ENCODE data around the gene DPP3.

DPP3 gene

GRCh38 chr11:66489636-66490035 is 9.4 kb downstream of the DPP3 start:
- 88% methylated on average over 7 of the region's 7 CpGs for WGBS
- Histone ChIP-seq H3K4me1 (ENCODE audit: insufficient read depth, low read length) (peaks cover 4% of the 10 kb centered on the region; the same call in 1 of the 2 replicates), H3K27ac (ENCODE audit: low read depth, low read length) (no peak overlapping the region), H3K27me3 (ENCODE audit: insufficient read depth, low read length) (no peaks in the 10 kb centered on the region), H3K9me3 (ENCODE audit: insufficient read depth, low read depth, low read length) (no peaks in the 10 kb centered on the region), H3K4me3 (ENCODE audit: low read length) (no peak overlapping the region), H3K36me3 (ENCODE audit: insufficient read depth, low read length) (peaks cover 67% of the 10 kb centered on the region), H3K9ac (ENCODE audit: low read depth, low read length) (no peak overlapping the region)

- no peak overlapping the region for H3K4me3 ChIP-seq (ENCODE audit: low read length)
- H3K36me3 ChIP-seq (ENCODE audit: insufficient read depth, low read length), result peaks cover 62% of the 10 kb centered on the region
- H3K9me3 ChIP-seq (ENCODE audit: insufficient read depth, low read depth, low read length), result no peaks in the 10 kb centered on the region
- no peak overlapping the region for H3K27ac ChIP-seq (ENCODE audit: low read depth, low read length)
- peak overlapping the region; percentile 19; the same call in 1 of the 2 replicates for H3K9ac ChIP-seq (ENCODE audit: low read depth, low read length)
- peaks cover 4% of the 10 kb centered on the region; the same call in 1 of the 2 replicates for H3K4me1 ChIP-seq (ENCODE audit: insufficient read depth, low read length)
- H3K27me3 ChIP-seq (ENCODE audit: insufficient read depth, low read length), result no peaks in the 10 kb centered on the region
- WGBS, result 78% methylated on average over 19 of the region's 20 CpGs
These were observed 11.2 kb downstream of the DPP3 start for GRCh38 chr11:66491315-66491935.

GRCh38 chr11:66492161-66492865 is 12.1 kb downstream of the DPP3 start:
- Histone ChIP-seq H3K9me3 (ENCODE audit: insufficient read depth, low read depth, low read length) (no peaks in the 10 kb centered on the region), H3K36me3 (ENCODE audit: insufficient read depth, low read length) (peaks cover 62% of the 10 kb centered on the region), H3K4me3 (ENCODE audit: low read length) (no peak overlapping the region), H3K9ac (ENCODE audit: low read depth, low read length) (no peak overlapping the region), H3K27me3 (ENCODE audit: insufficient read depth, low read length) (no peaks in the 10 kb centered on the region), H3K4me1 (ENCODE audit: insufficient read depth, low read length) (peaks cover 4% of the 10 kb centered on the region; the same call in 1 of the 2 replicates), H3K27ac (ENCODE audit: low read depth, low read length) (no peak overlapping the region)
- WGBS, result 93% methylated on average over 10 of the region's 10 CpGs

- H3K36me3 ChIP-seq (ENCODE audit: insufficient read depth, low read length), result peaks cover 59% of the 10 kb centered on the region
- H3K9ac ChIP-seq (ENCODE audit: low read depth, low read length), result no peak overlapping the region
- peaks cover 4% of the 10 kb centered on the region; the same call in 1 of the 2 replicates for H3K4me1 ChIP-seq (ENCODE audit: insufficient read depth, low read length)
- H3K4me3 ChIP-seq (ENCODE audit: low read length), result no peak overlapping the region
- no peaks in the 10 kb centered on the region for H3K9me3 ChIP-seq (ENCODE audit: insufficient read depth, low read depth, low read length)
- 97% methylated on average over 10 of the region's 10 CpGs for WGBS
- no peaks in the 10 kb centered on the region for H3K27me3 ChIP-seq (ENCODE audit: insufficient read depth, low read length)
- no peak overlapping the region for H3K27ac ChIP-seq (ENCODE audit: low read depth, low read length)
These were observed 12.9 kb downstream of the DPP3 start for GRCh38 chr11:66493130-66493529.

- no peak overlapping the region for H3K9ac ChIP-seq (ENCODE audit: low read depth, low read length)
These were observed 14.2 kb downstream of the DPP3 start for GRCh38 chr11:66494458-66494857.

GRCh38 chr11:66494935-66495334 is 14.7 kb downstream of the DPP3 start:
- Histone ChIP-seq H3K36me3 (ENCODE audit: insufficient read depth, low read length) (peaks cover 55% of the 10 kb centered on the region), H3K9ac (ENCODE audit: low read depth, low read length) (no peak overlapping the region), H3K4me3 (ENCODE audit: low read length) (no peak overlapping the region), H3K27ac (ENCODE audit: low read depth, low read length) (0 out of 2 replicates have a peak overlapping the region, but pooled peaks have one; percentile 25), H3K27me3 (ENCODE audit: insufficient read depth, low read length) (no peaks in the 10 kb centered on the region), H3K9me3 (ENCODE audit: insufficient read depth, low read depth, low read length) (no peaks in the 10 kb centered on the region), H3K4me1 (ENCODE audit: insufficient read depth, low read length) (peaks cover 4% of the 10 kb centered on the region; the same call in 1 of the 2 replicates)
- WGBS, result 89% methylated on average over 14 of the region's 14 CpGs

More at GRCh38 chr11:66494458-66494857, 14.2 kb downstream of the DPP3 start:
- Histone ChIP-seq H3K9me3 (ENCODE audit: insufficient read depth, low read depth, low read length) (no peaks in the 10 kb centered on the region), H3K4me3 (ENCODE audit: low read length) (no peak overlapping the region), H3K4me1 (ENCODE audit: insufficient read depth, low read length) (peaks cover 4% of the 10 kb centered on the region; the same call in 1 of the 2 replicates), H3K36me3 (ENCODE audit: insufficient read depth, low read length) (peaks cover 56% of the 10 kb centered on the region), H3K27me3 (ENCODE audit: insufficient read depth, low read length) (no peaks in the 10 kb centered on the region), H3K27ac (ENCODE audit: low read depth, low read length) (no peak overlapping the region)
- 95% methylated on average over 7 of the region's 7 CpGs for WGBS

- Histone ChIP-seq H3K27ac (ENCODE audit: low read depth, low read length) (no peak overlapping the region), H3K4me3 (ENCODE audit: low read length) (no peak overlapping the region), H3K4me1 (ENCODE audit: insufficient read depth, low read length) (peaks cover 4% of the 10 kb centered on the region; the same call in 1 of the 2 replicates), H3K9me3 (ENCODE audit: insufficient read depth, low read depth, low read length) (no peaks in the 10 kb centered on the region), H3K27me3 (ENCODE audit: insufficient read depth, low read length) (no peaks in the 10 kb centered on the region), H3K9ac (ENCODE audit: low read depth, low read length) (no peak overlapping the region), H3K36me3 (ENCODE audit: insufficient read depth, low read length) (peaks cover 55% of the 10 kb centered on the region)
- WGBS, result 93% methylated on average over 17 of the region's 17 CpGs
These were observed 15.2 kb downstream of the DPP3 start for GRCh38 chr11:66495401-66495854.

GRCh38 chr11:66497206-66497605 is 17.0 kb downstream of the DPP3 start:
- H3K9me3 ChIP-seq (ENCODE audit: insufficient read depth, low read depth, low read length), result no peaks in the 10 kb centered on the region
- no peak overlapping the region for H3K9ac ChIP-seq (ENCODE audit: low read depth, low read length)
- 96% methylated on average over 16 of the region's 16 CpGs for WGBS
- peaks cover 52% of the 10 kb centered on the region for H3K36me3 ChIP-seq (ENCODE audit: insufficient read depth, low read length)
- H3K27me3 ChIP-seq (ENCODE audit: insufficient read depth, low read length), result no peaks in the 10 kb centered on the region
- H3K4me1 ChIP-seq (ENCODE audit: insufficient read depth, low read length), result no peaks in the 10 kb centered on the region
- H3K27ac ChIP-seq (ENCODE audit: low read depth, low read length), result no peak overlapping the region
- H3K4me3 ChIP-seq (ENCODE audit: low read length), result no peak overlapping the region

GRCh38 chr11:66498506-66498905 is 18.3 kb downstream of the DPP3 start:
- Histone ChIP-seq H3K9ac (ENCODE audit: low read depth, low read length) (no peak overlapping the region), H3K4me3 (ENCODE audit: low read length) (no peak overlapping the region), H3K4me1 (ENCODE audit: insufficient read depth, low read length) (no peaks in the 10 kb centered on the region), H3K9me3 (ENCODE audit: insufficient read depth, low read depth, low read length) (no peaks in the 10 kb centered on the region), H3K36me3 (ENCODE audit: insufficient read depth, low read length) (peaks cover 43% of the 10 kb centered on the region), H3K27ac (ENCODE audit: low read depth, low read length) (no peak overlapping the region), H3K27me3 (ENCODE audit: insufficient read depth, low read length) (no peaks in the 10 kb centered on the region)
- WGBS, result 95% methylated on average over 4 of the region's 5 CpGs

GRCh38 chr11:66505276-66505816 is 25.1 kb downstream of the DPP3 start:
- 94% methylated on average over 1 of the region's 1 CpG for WGBS
- peaks cover 32% of the 10 kb centered on the region for H3K36me3 ChIP-seq (ENCODE audit: insufficient read depth, low read length)
- no peaks in the 10 kb centered on the region for H3K27me3 ChIP-seq (ENCODE audit: insufficient read depth, low read length)
- H3K27ac ChIP-seq (ENCODE audit: low read depth, low read length), result no peak overlapping the region
- H3K9ac ChIP-seq (ENCODE audit: low read depth, low read length), result no peak overlapping the region
- H3K9me3 ChIP-seq (ENCODE audit: insufficient read depth, low read depth, low read length), result no peaks in the 10 kb centered on the region
- no peak overlapping the region for H3K4me3 ChIP-seq (ENCODE audit: low read length)
- H3K4me1 ChIP-seq (ENCODE audit: insufficient read depth, low read length), result 0 out of 2 replicates have a peak, but pooled peaks cover 3% of the 10 kb centered on the region

- Histone ChIP-seq H3K9me3 (ENCODE audit: insufficient read depth, low read depth, low read length) (no peaks in the 10 kb centered on the region), H3K9ac (ENCODE audit: low read depth, low read length) (no peak overlapping the region)
- WGBS, result 84% methylated on average over 7 of the region's 7 CpGs
These were observed 28.9 kb downstream of the DPP3 start for GRCh38 chr11:66509131-66509561.

More at GRCh38 chr11:66509131-66509561, 28.9 kb downstream of the DPP3 start:
- Histone ChIP-seq H3K27me3 (ENCODE audit: insufficient read depth, low read length) (no peaks in the 10 kb centered on the region), H3K4me3 (ENCODE audit: low read length) (no peak overlapping the region), H3K27ac (ENCODE audit: low read depth, low read length) (no peak overlapping the region), H3K36me3 (ENCODE audit: insufficient read depth, low read length) (peaks cover 31% of the 10 kb centered on the region), H3K4me1 (ENCODE audit: insufficient read depth, low read length) (peaks cover 7% of the 10 kb centered on the region; the same call in 1 of the 2 replicates)

All from HUES64 (cell line).